ENCODE results near the gene MEIS1. TPM values are rescaled to one million over a fixed set of nuclear protein-coding genes. Genes with fewer than 3 reads are reported as not detected.

MEIS1 gene
- total and polyA plus RNA-seq, 2 of the 8 experiments (the other 6 are each of a cell fraction or from before 2014, with no cell fraction given), result 0.17 to 1.2 TPM

DNA sequence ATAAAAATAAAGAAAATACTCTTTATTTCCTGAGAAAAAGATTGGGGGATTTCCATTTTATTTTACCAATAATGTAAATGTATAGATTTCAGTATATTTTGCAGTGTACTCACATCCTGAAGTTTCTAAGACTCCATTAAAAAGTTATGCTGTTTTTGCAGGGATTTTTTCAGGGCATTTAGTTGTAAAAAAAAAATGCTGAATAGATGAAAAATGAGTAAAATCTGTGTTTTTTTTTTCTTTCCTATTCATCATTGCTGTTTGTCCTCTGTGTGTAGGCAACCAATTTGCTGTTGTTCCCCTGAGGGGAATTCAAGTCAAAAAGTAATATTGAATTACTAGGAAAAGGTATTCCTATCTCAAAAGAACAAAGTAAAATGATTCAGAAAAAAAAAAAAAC is 66.3 kb downstream of the MEIS1 start (continued):
- TF ChIP-seq, protein P1, sequence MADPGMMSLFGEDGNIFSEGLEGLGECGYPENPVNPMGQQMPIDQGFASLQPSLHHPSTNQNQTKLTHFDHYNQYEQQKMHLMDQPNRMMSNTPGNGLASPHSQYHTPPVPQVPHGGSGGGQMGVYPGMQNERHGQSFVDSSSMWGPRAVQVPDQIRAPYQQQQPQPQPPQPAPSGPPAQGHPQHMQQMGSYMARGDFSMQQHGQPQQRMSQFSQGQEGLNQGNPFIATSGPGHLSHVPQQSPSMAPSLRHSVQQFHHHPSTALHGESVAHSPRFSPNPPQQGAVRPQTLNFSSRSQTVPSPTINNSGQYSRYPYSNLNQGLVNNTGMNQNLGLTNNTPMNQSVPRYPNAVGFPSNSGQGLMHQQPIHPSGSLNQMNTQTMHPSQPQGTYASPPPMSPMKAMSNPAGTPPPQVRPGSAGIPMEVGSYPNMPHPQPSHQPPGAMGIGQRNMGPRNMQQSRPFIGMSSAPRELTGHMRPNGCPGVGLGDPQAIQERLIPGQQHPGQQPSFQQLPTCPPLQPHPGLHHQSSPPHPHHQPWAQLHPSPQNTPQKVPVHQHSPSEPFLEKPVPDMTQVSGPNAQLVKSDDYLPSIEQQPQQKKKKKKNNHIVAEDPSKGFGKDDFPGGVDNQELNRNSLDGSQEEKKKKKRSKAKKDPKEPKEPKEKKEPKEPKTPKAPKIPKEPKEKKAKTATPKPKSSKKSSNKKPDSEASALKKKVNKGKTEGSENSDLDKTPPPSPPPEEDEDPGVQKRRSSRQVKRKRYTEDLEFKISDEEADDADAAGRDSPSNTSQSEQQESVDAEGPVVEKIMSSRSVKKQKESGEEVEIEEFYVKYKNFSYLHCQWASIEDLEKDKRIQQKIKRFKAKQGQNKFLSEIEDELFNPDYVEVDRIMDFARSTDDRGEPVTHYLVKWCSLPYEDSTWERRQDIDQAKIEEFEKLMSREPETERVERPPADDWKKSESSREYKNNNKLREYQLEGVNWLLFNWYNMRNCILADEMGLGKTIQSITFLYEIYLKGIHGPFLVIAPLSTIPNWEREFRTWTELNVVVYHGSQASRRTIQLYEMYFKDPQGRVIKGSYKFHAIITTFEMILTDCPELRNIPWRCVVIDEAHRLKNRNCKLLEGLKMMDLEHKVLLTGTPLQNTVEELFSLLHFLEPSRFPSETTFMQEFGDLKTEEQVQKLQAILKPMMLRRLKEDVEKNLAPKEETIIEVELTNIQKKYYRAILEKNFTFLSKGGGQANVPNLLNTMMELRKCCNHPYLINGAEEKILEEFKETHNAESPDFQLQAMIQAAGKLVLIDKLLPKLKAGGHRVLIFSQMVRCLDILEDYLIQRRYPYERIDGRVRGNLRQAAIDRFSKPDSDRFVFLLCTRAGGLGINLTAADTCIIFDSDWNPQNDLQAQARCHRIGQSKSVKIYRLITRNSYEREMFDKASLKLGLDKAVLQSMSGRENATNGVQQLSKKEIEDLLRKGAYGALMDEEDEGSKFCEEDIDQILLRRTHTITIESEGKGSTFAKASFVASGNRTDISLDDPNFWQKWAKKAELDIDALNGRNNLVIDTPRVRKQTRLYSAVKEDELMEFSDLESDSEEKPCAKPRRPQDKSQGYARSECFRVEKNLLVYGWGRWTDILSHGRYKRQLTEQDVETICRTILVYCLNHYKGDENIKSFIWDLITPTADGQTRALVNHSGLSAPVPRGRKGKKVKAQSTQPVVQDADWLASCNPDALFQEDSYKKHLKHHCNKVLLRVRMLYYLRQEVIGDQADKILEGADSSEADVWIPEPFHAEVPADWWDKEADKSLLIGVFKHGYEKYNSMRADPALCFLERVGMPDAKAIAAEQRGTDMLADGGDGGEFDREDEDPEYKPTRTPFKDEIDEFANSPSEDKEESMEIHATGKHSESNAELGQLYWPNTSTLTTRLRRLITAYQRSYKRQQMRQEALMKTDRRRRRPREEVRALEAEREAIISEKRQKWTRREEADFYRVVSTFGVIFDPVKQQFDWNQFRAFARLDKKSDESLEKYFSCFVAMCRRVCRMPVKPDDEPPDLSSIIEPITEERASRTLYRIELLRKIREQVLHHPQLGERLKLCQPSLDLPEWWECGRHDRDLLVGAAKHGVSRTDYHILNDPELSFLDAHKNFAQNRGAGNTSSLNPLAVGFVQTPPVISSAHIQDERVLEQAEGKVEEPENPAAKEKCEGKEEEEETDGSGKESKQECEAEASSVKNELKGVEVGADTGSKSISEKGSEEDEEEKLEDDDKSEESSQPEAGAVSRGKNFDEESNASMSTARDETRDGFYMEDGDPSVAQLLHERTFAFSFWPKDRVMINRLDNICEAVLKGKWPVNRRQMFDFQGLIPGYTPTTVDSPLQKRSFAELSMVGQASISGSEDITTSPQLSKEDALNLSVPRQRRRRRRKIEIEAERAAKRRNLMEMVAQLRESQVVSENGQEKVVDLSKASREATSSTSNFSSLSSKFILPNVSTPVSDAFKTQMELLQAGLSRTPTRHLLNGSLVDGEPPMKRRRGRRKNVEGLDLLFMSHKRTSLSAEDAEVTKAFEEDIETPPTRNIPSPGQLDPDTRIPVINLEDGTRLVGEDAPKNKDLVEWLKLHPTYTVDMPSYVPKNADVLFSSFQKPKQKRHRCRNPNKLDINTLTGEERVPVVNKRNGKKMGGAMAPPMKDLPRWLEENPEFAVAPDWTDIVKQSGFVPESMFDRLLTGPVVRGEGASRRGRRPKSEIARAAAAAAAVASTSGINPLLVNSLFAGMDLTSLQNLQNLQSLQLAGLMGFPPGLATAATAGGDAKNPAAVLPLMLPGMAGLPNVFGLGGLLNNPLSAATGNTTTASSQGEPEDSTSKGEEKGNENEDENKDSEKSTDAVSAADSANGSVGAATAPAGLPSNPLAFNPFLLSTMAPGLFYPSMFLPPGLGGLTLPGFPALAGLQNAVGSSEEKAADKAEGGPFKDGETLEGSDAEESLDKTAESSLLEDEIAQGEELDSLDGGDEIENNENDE (IDR thresholded peaks at IDR 0.05; ENCODE audit: insufficient replicate concordance, low read length), result no peak
- TF ChIP-seq SP2 (IDR thresholded peaks at IDR 0.05; ENCODE audit: low read length) (no peak), SP1 (IDR thresholded peaks at IDR 0.05; ENCODE audit: low read depth, low read length) (no peak), JUN (IDR thresholded peaks at IDR 0.05; ENCODE audit: low read depth, low read length) (no peak), POU5F1 (IDR thresholded peaks at IDR 0.05; ENCODE audit: low read depth, low read length) (no peak), RNF2 (IDR thresholded peaks at IDR 0.05; ENCODE audit: borderline replicate concordance, low read depth, low read length, missing control alignments, poor library complexity, severe bottlenecking) (no peak), RBBP5 (IDR thresholded peaks at IDR 0.05; ENCODE audit: borderline replicate concordance, low read depth, low read length) (no peak), HDAC2 (IDR thresholded peaks at IDR 0.05; ENCODE audit: borderline replicate concordance in 1 of 2, low read depth in 2 of 2, low read length in 2 of 2) (no peak), TEAD4 (IDR thresholded peaks at IDR 0.05; ENCODE audit: low read depth, low read length) (no peak), KDM1A (IDR thresholded peaks at IDR 0.05; ENCODE audit: borderline replicate concordance, low read length) (no peak), SIRT6 (IDR thresholded peaks at IDR 0.05; ENCODE audit: low read length) (no peak)

Measured in H1 (cell line).